Bronchial epithelial cell (primary cell): ENCODE results near the gene PRICKLE3. TPM values are rescaled to one million over a fixed set of nuclear protein-coding genes. Genes with fewer than 3 reads are reported as not detected.
"Not testable (repeated sequence)": the region's sequence is repeated elsewhere in the genome, so short reads cannot be mapped to it uniquely, and the experiment has no call there.

Experiments
- DNase-seq: peaks from one replicate; pipeline ENCODE4 v3.0.0-alpha.2; 2010; ENCODE audit warnings: low read depth
- FAIRE-seq: peaks from 2 replicates; lab custom pipeline; 2011; peaks lifted over from hg19 to GRCh38; lab: Jason Lieb, UNC
- H3K27me3 ChIP-seq: 2 replicates; pipeline ENCODE4 v1.5.1; 2011; ENCODE audit warnings: low read length; ENCODE audit not compliant: control insufficient read depth, insufficient read depth
- H3K36me3 ChIP-seq: 2 replicates; pipeline ENCODE4 v1.5.1; 2011; ENCODE audit warnings: low read length; ENCODE audit not compliant: control insufficient read depth, insufficient read depth
- H3K4me3 ChIP-seq: 2 replicates; pipeline ENCODE4 v1.5.1; 2011; ENCODE audit warnings: mild to moderate bottlenecking, low read depth, low read length, control low read depth
- CTCF ChIP-seq: IDR thresholded peaks from 2 replicates; pipeline ENCODE4 v1.5.1; 2011; ENCODE audit warnings: mild to moderate bottlenecking, moderate library complexity, low read length, control low read depth, inconsistent platforms; ENCODE audit not compliant: insufficient read depth, severe bottlenecking
- total RNA-seq: library from RNA; depleted of rRNA; stranded (reverse); fragments of >200 nt; gene quantifications from 2 replicates; pipeline ENCODE4 v1.2.1, GENCODE V29; 2014

The PRICKLE3 gene
- total RNA-seq, 1 donor from 2014 or later: 12.1 TPM

DNA sequence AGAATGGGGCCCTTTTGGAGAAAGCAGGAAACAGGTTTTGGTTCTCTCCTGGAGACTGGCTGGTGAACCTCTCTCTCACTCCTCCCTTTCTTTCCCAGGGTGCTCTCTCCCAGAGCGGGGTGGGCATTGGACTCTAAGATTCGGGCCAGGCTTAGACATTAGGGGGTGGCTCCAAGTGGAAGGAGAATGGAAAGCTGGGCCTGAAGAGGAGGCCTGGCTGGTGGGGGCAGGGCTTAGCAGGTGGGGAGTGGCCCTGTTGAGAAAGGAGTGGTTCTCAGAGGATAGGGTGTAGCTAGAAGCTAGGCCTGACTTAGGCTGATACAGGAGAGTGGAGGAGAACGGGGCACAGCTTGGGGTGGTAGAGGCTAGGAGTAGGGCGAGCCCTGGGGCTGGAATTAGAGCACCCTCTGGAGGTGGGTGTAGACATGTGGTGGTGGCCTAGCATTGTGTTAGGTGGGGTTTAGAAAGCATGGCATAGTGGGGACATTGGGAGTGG is 8.8 kb downstream of the PRICKLE3 start:
- H3K36me3 ChIP-seq: peaks cover 23% of the 10 kb centered on the region
- no peaks in the 10 kb centered on the region for H3K27me3 ChIP-seq
- DNase-seq (peak; percentile 52), FAIRE-seq (no peak)
- H3K4me3 ChIP-seq: no peak overlapping the region
- TF ChIP-seq CTCF: peak; percentile 40

DNA sequence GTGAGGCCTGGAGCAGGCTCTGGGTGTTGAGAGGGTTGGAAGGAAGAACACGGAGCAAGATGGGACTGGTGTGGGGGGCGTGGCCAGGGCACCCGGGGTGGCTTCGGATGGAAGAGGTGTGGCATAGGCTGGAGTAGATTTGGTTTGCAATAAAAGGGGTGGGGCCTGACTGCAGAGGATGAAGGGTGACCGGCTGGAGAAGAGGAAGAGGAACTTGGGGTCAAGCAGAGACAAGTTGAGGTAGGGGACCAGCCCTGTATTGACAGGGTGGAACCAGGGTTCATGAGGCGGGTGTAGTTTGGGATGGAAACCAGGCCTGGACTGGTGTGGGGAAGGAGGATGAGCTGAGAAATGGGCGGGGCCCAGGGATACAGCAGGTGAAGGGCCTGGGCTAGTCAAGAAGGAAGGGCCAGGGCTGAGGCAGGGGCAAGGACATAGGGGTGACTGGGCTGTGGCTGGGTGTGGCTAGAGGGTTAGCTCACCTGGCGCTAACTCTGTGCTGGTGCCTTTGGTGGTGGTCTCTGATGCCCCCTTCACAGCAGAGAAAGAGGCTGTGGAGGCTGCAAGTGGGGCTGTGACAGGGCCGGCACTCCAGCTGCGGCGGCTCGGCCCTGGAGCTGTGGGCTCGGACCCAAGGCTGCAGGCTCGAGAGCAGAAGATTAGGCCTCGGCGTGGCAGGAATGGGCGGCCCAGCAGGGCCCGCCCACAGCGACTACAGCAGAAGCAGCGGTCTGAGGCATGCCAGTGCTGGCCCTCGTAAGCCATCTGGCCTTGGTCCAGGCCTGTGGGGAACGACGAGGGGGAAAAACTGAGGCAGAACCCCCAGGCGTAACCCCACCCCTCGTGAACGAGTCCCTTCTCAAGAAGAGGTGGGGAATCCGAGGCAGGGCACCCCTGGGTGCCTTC is 9.5 kb downstream of the PRICKLE3 start:
- DNase-seq (peak; percentile 79), FAIRE-seq (no peak)
- H3K36me3 ChIP-seq: peaks cover 21% of the 10 kb centered on the region
- TF ChIP-seq CTCF: no peak
- H3K27me3 ChIP-seq: no peaks in the 10 kb centered on the region
- no peak overlapping the region for H3K4me3 ChIP-seq

DNA sequence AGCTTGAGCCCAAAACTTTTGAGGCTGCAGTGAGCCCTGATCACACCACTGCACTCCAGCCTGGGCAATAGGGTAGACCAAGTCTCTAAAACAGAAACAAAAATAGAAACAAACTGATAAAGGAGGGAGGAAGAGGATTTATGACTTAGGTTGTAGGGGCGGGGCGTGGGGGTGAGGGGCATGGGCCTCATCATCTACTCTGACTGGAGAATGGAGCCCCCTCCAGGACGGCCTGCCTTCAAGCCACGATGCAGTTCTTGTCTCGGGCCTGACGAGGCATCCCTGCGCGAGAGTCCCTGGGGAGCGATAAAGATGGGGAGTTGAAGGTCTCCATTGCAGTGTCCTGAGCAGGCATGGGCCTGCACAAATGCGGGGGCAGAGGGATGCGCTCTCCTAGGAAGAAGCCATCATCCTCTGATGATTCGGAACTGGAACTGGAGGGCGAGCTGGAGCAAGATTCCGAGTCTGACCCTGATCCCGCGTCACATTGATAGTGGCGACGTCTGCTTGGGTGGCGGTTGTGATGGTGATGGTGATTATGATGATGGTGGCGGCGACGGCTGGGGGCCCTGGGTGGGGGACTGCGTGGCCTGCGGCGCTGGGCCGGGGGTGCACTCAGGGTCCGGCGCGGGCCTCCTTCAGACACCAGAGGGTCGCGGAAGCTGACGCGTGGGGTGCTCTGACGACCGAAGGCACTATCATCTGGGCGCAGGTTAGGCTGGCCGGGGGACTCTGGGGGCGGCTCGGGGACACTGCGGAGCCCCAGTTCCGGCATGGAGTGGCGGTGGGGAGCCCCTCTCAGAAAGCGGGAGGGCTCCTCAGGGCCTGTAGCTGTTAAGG is 10.5 kb downstream of the PRICKLE3 start:
- TF ChIP-seq CTCF: no peak
- Histone ChIP-seq H3K36me3 (peaks cover 20% of the 10 kb centered on the region), H3K27me3 (no peaks in the 10 kb centered on the region), H3K4me3 (no peak overlapping the region)
- FAIRE-seq (no peak), DNase-seq (peak; percentile 13)

DNA sequence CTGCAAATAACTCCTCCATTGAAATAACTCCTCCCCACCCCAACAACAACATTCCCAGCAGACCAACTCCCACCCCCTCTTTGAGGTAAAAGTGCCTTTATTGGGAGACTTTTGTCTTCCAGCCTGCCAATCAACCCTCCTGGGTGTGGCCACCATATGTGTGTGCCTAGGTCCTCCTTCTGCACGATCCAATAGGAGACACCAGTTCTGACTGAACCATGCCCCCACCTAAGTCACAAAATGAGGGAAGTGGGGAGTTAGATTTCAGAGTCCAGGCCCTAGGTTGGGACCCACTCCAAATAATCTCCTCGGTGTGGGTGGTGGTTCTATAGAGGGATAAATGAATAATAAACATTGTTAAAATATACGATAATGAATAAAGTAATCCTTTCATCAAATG is 11.4 kb downstream of the PRICKLE3 start:
- Histone ChIP-seq H3K27me3 (no peaks in the 10 kb centered on the region), H3K36me3 (peaks cover 18% of the 10 kb centered on the region), H3K4me3 (no peak overlapping the region)
- FAIRE-seq: no peak
- no peak for TF ChIP-seq CTCF
- peak; percentile 33 for DNase-seq

GRCh38 chrX:49173544-49173943 is 12.6 kb downstream of the PRICKLE3 start:
- not testable (repeated sequence) for H3K27me3 ChIP-seq, FAIRE-seq, DNase-seq
- peak overlapping the region; percentile 79 for H3K4me3 ChIP-seq
- H3K36me3 ChIP-seq: peaks cover 12% of the 10 kb centered on the region
